ENCODE data around the gene LARP4B. TPM values are rescaled to one million over a fixed set of nuclear protein-coding genes. Genes with fewer than 3 reads are reported as not detected.
"Not testable (repeated sequence)": the region's sequence is repeated elsewhere in the genome, so short reads cannot be mapped to it uniquely, and the experiment has no call there.

LARP4B gene
- polyA plus RNA-seq, 12 donors = 47.1 to 99.8 (median 66.7) TPM; not detected in 1

GRCh38 chr10:963655-964054 is 32.1 kb upstream of the LARP4B start:
- DNase-seq = no peak

GRCh38 chr10:963186-963585 is 31.7 kb upstream of the LARP4B start:
- no peak for DNase-seq

GRCh38 chr10:962342-962741 is 30.8 kb upstream of the LARP4B start:
- DNase-seq = no peak

GRCh38 chr10:958856-959255 is 27.4 kb upstream of the LARP4B start:
- DNase-seq = no peak

GRCh38 chr10:958106-958505 is 26.6 kb upstream of the LARP4B start:
- DNase-seq = no peak

- no peak for DNase-seq
These were observed 24.3 kb upstream of the LARP4B start for GRCh38 chr10:955820-956217.

- no peak for DNase-seq
These were observed 23.8 kb upstream of the LARP4B start for GRCh38 chr10:955127-955819.

GRCh38 chr10:954396-954795 is 22.9 kb upstream of the LARP4B start:
- DNase-seq = no peak

- DNase-seq = no peak
These were observed 22.3 kb upstream of the LARP4B start for GRCh38 chr10:953836-954235.

- no peak for DNase-seq
These were observed 17.9 kb upstream of the LARP4B start for GRCh38 chr10:949446-949845.

GRCh38 chr10:948347-948746 is 16.8 kb upstream of the LARP4B start:
- no peak for DNase-seq

GRCh38 chr10:947881-948280 is 16.4 kb upstream of the LARP4B start:
- no peak for DNase-seq

- DNase-seq = no peak
These were observed 15.5 kb upstream of the LARP4B start for GRCh38 chr10:947051-947450.

GRCh38 chr10:945778-946177 is 14.3 kb upstream of the LARP4B start:
- no peak for DNase-seq

- no peak for DNase-seq
These were observed 12.7 kb upstream of the LARP4B start for GRCh38 chr10:944034-944831.

GRCh38 chr10:943334-944033 is 12.0 kb upstream of the LARP4B start:
- no peak for DNase-seq

- DNase-seq = no peak
These were observed 7.6 kb upstream of the LARP4B start for GRCh38 chr10:938941-939678.

- DNase-seq = no peak
These were observed 3.4 kb upstream of the LARP4B start for GRCh38 chr10:934746-935406.

- not testable (repeated sequence) for DNase-seq
These were observed 2.7 kb upstream of the LARP4B start for GRCh38 chr10:934165-934564.

- no peak for DNase-seq
These were observed 1.1 kb upstream of the LARP4B start for GRCh38 chr10:932589-932988.

GRCh38 chr10:930625-931325 is 730 bp downstream of the LARP4B start:
- no peak for DNase-seq

All from muscle of arm (tissue), 12 donors.